ENCODE measurements around the gene F11. TPM values are rescaled to one million over a fixed set of nuclear protein-coding genes. Genes with fewer than 3 reads are reported as not detected.
"Not testable (repeated sequence)": the region's sequence is repeated elsewhere in the genome, so short reads cannot be mapped to it uniquely, and the experiment has no call there.

Gene F11
- total RNA-seq, 1 donor from 2014 or later = not detected

- H3K79me2 ChIP-seq (ENCODE audit: low read depth) = no peaks in the 10 kb centered on the region
- H3K27ac ChIP-seq = no peak overlapping the region
- TF ChIP-seq, protein P1, sequence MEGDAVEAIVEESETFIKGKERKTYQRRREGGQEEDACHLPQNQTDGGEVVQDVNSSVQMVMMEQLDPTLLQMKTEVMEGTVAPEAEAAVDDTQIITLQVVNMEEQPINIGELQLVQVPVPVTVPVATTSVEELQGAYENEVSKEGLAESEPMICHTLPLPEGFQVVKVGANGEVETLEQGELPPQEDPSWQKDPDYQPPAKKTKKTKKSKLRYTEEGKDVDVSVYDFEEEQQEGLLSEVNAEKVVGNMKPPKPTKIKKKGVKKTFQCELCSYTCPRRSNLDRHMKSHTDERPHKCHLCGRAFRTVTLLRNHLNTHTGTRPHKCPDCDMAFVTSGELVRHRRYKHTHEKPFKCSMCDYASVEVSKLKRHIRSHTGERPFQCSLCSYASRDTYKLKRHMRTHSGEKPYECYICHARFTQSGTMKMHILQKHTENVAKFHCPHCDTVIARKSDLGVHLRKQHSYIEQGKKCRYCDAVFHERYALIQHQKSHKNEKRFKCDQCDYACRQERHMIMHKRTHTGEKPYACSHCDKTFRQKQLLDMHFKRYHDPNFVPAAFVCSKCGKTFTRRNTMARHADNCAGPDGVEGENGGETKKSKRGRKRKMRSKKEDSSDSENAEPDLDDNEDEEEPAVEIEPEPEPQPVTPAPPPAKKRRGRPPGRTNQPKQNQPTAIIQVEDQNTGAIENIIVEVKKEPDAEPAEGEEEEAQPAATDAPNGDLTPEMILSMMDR (IDR thresholded peaks at IDR 0.05) = no peak
- H3K36me3 ChIP-seq = no peaks in the 10 kb centered on the region
- H3K27me3 ChIP-seq = no peaks in the 10 kb centered on the region
- no peaks in the 10 kb centered on the region for H3K4me1 Mint-ChIP-seq
- H3K9me3 Mint-ChIP-seq = no peaks in the 10 kb centered on the region
- H3K27ac Mint-ChIP-seq = no peak overlapping the region
- no peak overlapping the region for H3K9ac ChIP-seq
- H3K36me3 Mint-ChIP-seq = no peaks in the 10 kb centered on the region
- H2AFZ ChIP-seq (replicated peaks) = no peak overlapping the region
- no peak overlapping the region for H3K4me3 ChIP-seq
- H3K27me3 Mint-ChIP-seq (ENCODE audit: insufficient read depth, low read depth) = peaks cover 2% of the 10 kb centered on the region
- no peak overlapping the region for H3K4me3 Mint-ChIP-seq
- no peak overlapping the region for H3K4me2 ChIP-seq
- no peaks in the 10 kb centered on the region for H3K9me3 ChIP-seq (ENCODE audit: low read depth)
- DNase-seq (ENCODE audit: low spot score) = no peak
- H3F3A ChIP-seq (ENCODE audit: low read depth) = no peaks in the 10 kb centered on the region
- H4K20me1 ChIP-seq (ENCODE audit: low read depth) = no peaks in the 10 kb centered on the region
- no peaks in the 10 kb centered on the region for H3K4me1 ChIP-seq
Observed at GRCh38 chr4:186318481-186318880, 52.5 kb downstream of the F11 start.

DNA sequence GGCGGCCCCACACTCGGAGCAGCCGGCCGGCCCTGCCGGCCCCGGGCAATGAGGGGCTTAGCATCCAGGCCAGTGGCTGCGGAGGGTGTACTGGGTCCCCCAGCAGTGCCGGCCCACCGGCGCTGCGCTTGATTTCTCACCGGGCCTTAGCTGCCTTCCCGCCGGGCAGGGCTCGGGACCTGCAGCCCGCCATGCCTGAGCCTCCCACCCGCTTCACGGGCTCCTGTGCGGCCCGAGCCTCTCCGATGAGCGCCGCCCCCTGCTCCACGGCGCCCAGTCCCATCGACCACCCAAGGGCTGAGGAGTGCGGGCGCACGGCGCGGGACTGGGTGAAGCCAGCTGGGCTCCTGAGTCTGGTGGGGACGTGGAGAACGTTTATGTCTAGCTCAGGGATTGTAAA, 58.7 kb downstream of the F11 start:
- not testable (repeated sequence) for H3K4me3 Mint-ChIP-seq; H3K9me3 ChIP-seq (ENCODE audit: low read depth); H3K36me3 Mint-ChIP-seq; DNase-seq (ENCODE audit: low spot score); H3K4me1 ChIP-seq; H3K36me3 ChIP-seq; H2AFZ ChIP-seq (replicated peaks); H3K27ac Mint-ChIP-seq; H4K20me1 ChIP-seq (ENCODE audit: low read depth); H3K9me3 Mint-ChIP-seq; H3K9ac ChIP-seq; H3K27me3 ChIP-seq; H3K4me3 ChIP-seq; H3K4me2 ChIP-seq; H3K79me2 ChIP-seq (ENCODE audit: low read depth); H3K27ac ChIP-seq; H3F3A ChIP-seq (ENCODE audit: low read depth); H3K4me1 Mint-ChIP-seq; H3K27me3 Mint-ChIP-seq (ENCODE audit: insufficient read depth, low read depth)

- Histone ChIP-seq H3K79me2 (ENCODE audit: low read depth) (no peaks in the 10 kb centered on the region), H3K9me3 (ENCODE audit: low read depth) (no peaks in the 10 kb centered on the region), H3K27me3 (no peaks in the 10 kb centered on the region), H3K9ac (no peak overlapping the region), H3K4me3 (no peak overlapping the region), H3K27ac (no peak overlapping the region), H3K4me1 (no peaks in the 10 kb centered on the region), H3K4me2 (no peak overlapping the region), H3K36me3 (no peaks in the 10 kb centered on the region), H2AFZ (replicated peaks) (no peak overlapping the region), H3F3A (ENCODE audit: low read depth) (no peaks in the 10 kb centered on the region), H4K20me1 (ENCODE audit: low read depth) (no peaks in the 10 kb centered on the region)
- H3K4me1 Mint-ChIP-seq = no peaks in the 10 kb centered on the region
- H3K27me3 Mint-ChIP-seq (ENCODE audit: insufficient read depth, low read depth) = peaks cover 2% of the 10 kb centered on the region
- no peak overlapping the region for H3K4me3 Mint-ChIP-seq
- no peak overlapping the region for H3K27ac Mint-ChIP-seq
- no peaks in the 10 kb centered on the region for H3K36me3 Mint-ChIP-seq
- no peak for DNase-seq (ENCODE audit: low spot score)
- peaks cover 10% of the 10 kb centered on the region for H3K9me3 Mint-ChIP-seq
- TF ChIP-seq, protein P1 (IDR thresholded peaks at IDR 0.05) = no peak
- no peak for TF ChIP-seq EZH2 (IDR thresholded peaks at IDR 0.05)
- no peak for TF ChIP-seq EZH2phosphoT487 (IDR thresholded peaks at IDR 0.05)
Observed at GRCh38 chr4:186326391-186326790, 60.4 kb downstream of the F11 start.

- H3K4me1 Mint-ChIP-seq = no peaks in the 10 kb centered on the region
Observed at GRCh38 chr4:186329372-186329771, 63.4 kb downstream of the F11 start.

More at GRCh38 chr4:186329372-186329771, 63.4 kb downstream of the F11 start:
- H3K27me3 Mint-ChIP-seq (ENCODE audit: insufficient read depth, low read depth) = peaks cover 6% of the 10 kb centered on the region
- Histone ChIP-seq H3F3A (ENCODE audit: low read depth) (no peaks in the 10 kb centered on the region), H3K4me3 (no peak overlapping the region), H3K36me3 (no peaks in the 10 kb centered on the region), H3K4me2 (no peak overlapping the region), H3K79me2 (ENCODE audit: low read depth) (no peaks in the 10 kb centered on the region), H3K4me1 (no peaks in the 10 kb centered on the region), H2AFZ (replicated peaks) (no peak overlapping the region), H3K27me3 (no peaks in the 10 kb centered on the region), H4K20me1 (ENCODE audit: low read depth) (no peaks in the 10 kb centered on the region), H3K9me3 (ENCODE audit: low read depth) (no peaks in the 10 kb centered on the region), H3K27ac (no peak overlapping the region), H3K9ac (no peak overlapping the region)
- no peaks in the 10 kb centered on the region for H3K36me3 Mint-ChIP-seq
- H3K27ac Mint-ChIP-seq = no peak overlapping the region
- no peak for DNase-seq (ENCODE audit: low spot score)
- TF ChIP-seq EZH2 (IDR thresholded peaks at IDR 0.05) (no peak), EZH2phosphoT487 (IDR thresholded peaks at IDR 0.05) (no peak)
- TF ChIP-seq, protein P1 (IDR thresholded peaks at IDR 0.05) = no peak
- H3K9me3 Mint-ChIP-seq = peaks cover 15% of the 10 kb centered on the region
- no peak overlapping the region for H3K4me3 Mint-ChIP-seq
